HepG2 (cell line): ENCODE measurements around the gene CYP2A6. TPM values are rescaled to one million over a fixed set of nuclear protein-coding genes. Genes with fewer than 3 reads are reported as not detected.

Experiments used
- ARNTL ChIP-seq: sonication (generic); formaldehyde crosslinking; IDR thresholded peaks from 2 replicates; pipeline ENCODE4 v1.4.0; 2020; ENCODE audit warnings: mild to moderate bottlenecking, missing genetic modification reagents
- FOXA3 ChIP-seq: IDR thresholded peaks from 2 replicates; pipeline ENCODE4 v1.6.1; 2016; ENCODE audit warnings: missing genetic modification reagents, missing compliant biosample characterization
- ISX ChIP-seq: sonication (generic); formaldehyde crosslinking; conservative IDR thresholded peaks from 2 replicates; pipeline ENCODE4 v1.5.0; 2020; ENCODE audit warnings: missing genetic modification reagents
- JDP2 ChIP-seq: sonication (generic); formaldehyde crosslinking; IDR thresholded peaks from 2 replicates; pipeline ENCODE4 v1.8.1; 2022; ENCODE audit warnings: missing genetic modification reagents, borderline replicate concordance
- KMT2A ChIP-seq: sonication (generic); formaldehyde crosslinking; IDR thresholded peaks from 2 replicates; pipeline ENCODE4 v1.4.0; 2020; ENCODE audit warnings: missing genetic modification reagents
- MIER3 ChIP-seq: IDR thresholded peaks from 2 replicates; pipeline ENCODE4 v1.6.1; 2016; ENCODE audit warnings: missing compliant biosample characterization, borderline replicate concordance
- NFKBIZ ChIP-seq: IDR thresholded peaks from 2 replicates; pipeline ENCODE4 v1.6.1; 2018; ENCODE audit warnings: missing genetic modification reagents, missing compliant biosample characterization
- PAX8 ChIP-seq: sonication (generic); formaldehyde crosslinking; IDR thresholded peaks from 2 replicates; pipeline ENCODE4 v1.8.0; 2022; ENCODE audit warnings: mild to moderate bottlenecking, missing genetic modification reagents, borderline replicate concordance
- PCBP1 ChIP-seq: fragments of 200-400 bp; formaldehyde crosslinking; IDR thresholded peaks from 2 replicates; pipeline ENCODE4 v1.6.1; 2017; ENCODE audit warnings: mild to moderate bottlenecking, low read depth, low read length, borderline replicate concordance
- SIX4 ChIP-seq: sonication (generic); formaldehyde crosslinking; IDR thresholded peaks from 2 replicates; pipeline ENCODE4 v1.4.0; 2020; ENCODE audit warnings: missing genetic modification reagents
- SP1 ChIP-seq, 2 experiments: fragments of 450-650 bp in 1 of 2; sonication (generic) in 1 of 2; formaldehyde crosslinking in 1 of 2; IDR thresholded peaks; 2 replicates each; pipeline versions ENCODE4 v1.4.0 to v1.6.1; 2016 to 2020; ENCODE audit warnings: missing genetic modification reagents in 1 of 2
- ZNF44 ChIP-seq: sonication (generic); formaldehyde crosslinking; IDR thresholded peaks from 2 replicates; pipeline ENCODE4 v1.5.1; 2020; ENCODE audit warnings: mild to moderate bottlenecking, missing genetic modification reagents
- ZNF570 ChIP-seq: sonication (generic); formaldehyde crosslinking; IDR thresholded peaks from 2 replicates; pipeline ENCODE4 v1.4.0; 2020; ENCODE audit warnings: mild to moderate bottlenecking, missing genetic modification reagents, borderline replicate concordance
- ZNF761 ChIP-seq: sonication (generic); formaldehyde crosslinking; conservative IDR thresholded peaks from 2 replicates; pipeline ENCODE4 v1.4.0; 2020; ENCODE audit warnings: mild to moderate bottlenecking, missing genetic modification reagents
- ZNF879 ChIP-seq: sonication (generic); formaldehyde crosslinking; IDR thresholded peaks from 2 replicates; pipeline ENCODE4 v1.8.1; 2023; ENCODE audit warnings: missing genetic modification reagents
- polyA plus RNA-seq, 8 experiments: library from polyadenylated mRNA; depleted of rRNA in 3 of 8; stranded (reverse) in 7 of 8; unstranded in 1 of 8; fragments of >200 nt; fragmentation: Illumina TruSeq in 4 of 8; extraction: Trizol in 4 of 8; gene quantifications; 2 replicates each; pipeline versions ENCODE4 v1.2.1 to v1.2.3, GENCODE V29; 2011 to 2016; ENCODE audit warnings: low read depth in 4 of 8, missing spikeins in 1 of 8, mixed read lengths in 1 of 8; ENCODE audit not compliant: insufficient read depth in 1 of 8
- total RNA-seq, 5 experiments: library from RNA; depleted of rRNA; stranded (reverse); fragments of >200 nt; fragmentation: Illumina TruSeq; extraction: Trizol; gene quantifications; 2 replicates each; pipeline ENCODE4 v1.2.3, GENCODE V29; 2016; ENCODE audit warnings: low read depth in 1 of 5
- TF ChIP-seq, protein P1 (sequence below): sonication (generic); formaldehyde crosslinking; IDR thresholded peaks from 2 replicates; pipeline ENCODE4 v1.9.0; 2022; ENCODE audit warnings: low read depth, missing genetic modification reagents
- TF ChIP-seq, protein P2 (sequence below): IDR thresholded peaks from 2 replicates; pipeline ENCODE4 v1.6.1; 2016
- TF ChIP-seq, protein P3 (sequence below): sonication (generic); formaldehyde crosslinking; conservative IDR thresholded peaks from 2 replicates; pipeline ENCODE4 v1.4.0; 2020; ENCODE audit warnings: missing genetic modification reagents
- TF ChIP-seq, protein P4 (sequence below): sonication (generic); formaldehyde crosslinking; IDR thresholded peaks from 2 replicates; pipeline ENCODE4 v1.4.0; 2020; ENCODE audit warnings: missing genetic modification reagents
- TF ChIP-seq, protein P5 (sequence below): sonication (generic); formaldehyde crosslinking; IDR thresholded peaks from 2 replicates; pipeline ENCODE4 v1.4.0; 2020; ENCODE audit warnings: missing genetic modification reagents
- TF ChIP-seq, protein P6 (sequence below): sonication (generic); formaldehyde crosslinking; IDR thresholded peaks from 2 replicates; pipeline ENCODE4 v1.5.1; 2020; ENCODE audit warnings: missing genetic modification reagents, mild to moderate bottlenecking, borderline replicate concordance

The CYP2A6 gene
- total and polyA plus RNA-seq, 2 of the 13 experiments (the other 11 are each of a cell fraction or from before 2014, with no cell fraction given): not detected

DNA sequence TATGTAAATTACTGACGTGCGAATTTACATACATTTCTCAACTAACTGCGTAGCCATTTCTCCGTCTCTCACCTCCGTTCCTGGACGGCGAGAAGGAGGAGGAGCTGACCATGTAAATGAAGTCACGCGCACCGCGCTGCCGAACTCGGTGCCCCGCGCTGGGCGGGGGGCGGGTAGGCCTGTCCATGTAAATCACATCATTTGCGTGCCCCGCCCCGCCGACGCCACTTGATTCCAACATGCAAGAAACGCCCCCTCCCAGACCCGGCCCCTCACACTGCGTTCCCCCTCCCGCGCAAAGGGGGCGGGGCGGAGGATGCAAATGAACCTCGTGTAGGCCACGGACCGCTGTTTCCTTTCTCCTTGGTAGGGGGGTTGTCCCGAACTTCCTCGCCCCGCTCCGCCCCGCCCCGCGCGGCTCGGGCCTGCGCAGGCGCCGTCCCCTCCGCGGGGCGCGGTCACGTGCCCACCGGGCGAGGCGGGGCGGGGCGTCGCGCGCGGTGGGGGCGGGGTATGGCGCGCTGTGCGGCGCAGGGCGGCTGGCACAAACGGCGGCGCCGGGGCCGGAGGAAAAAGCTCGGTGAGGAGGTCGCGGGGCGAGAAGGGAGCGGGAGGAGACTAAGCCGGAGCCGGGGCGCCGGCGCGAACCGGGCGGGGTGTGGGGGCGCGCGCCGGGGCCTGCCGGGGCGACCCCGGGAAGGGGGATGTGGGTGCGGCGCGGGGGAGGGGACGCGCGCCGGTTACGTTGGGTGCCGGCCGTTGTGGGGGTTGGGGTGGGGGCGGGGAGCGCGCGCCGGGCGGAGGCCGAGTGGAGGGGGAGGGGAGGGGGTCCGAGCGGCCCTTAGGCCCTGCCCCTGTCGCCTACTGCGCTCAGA, 51.3 kb downstream of the CYP2A6 start, which contains the start of gene EGLN2 (continued):
- TF ChIP-seq, protein P1, sequence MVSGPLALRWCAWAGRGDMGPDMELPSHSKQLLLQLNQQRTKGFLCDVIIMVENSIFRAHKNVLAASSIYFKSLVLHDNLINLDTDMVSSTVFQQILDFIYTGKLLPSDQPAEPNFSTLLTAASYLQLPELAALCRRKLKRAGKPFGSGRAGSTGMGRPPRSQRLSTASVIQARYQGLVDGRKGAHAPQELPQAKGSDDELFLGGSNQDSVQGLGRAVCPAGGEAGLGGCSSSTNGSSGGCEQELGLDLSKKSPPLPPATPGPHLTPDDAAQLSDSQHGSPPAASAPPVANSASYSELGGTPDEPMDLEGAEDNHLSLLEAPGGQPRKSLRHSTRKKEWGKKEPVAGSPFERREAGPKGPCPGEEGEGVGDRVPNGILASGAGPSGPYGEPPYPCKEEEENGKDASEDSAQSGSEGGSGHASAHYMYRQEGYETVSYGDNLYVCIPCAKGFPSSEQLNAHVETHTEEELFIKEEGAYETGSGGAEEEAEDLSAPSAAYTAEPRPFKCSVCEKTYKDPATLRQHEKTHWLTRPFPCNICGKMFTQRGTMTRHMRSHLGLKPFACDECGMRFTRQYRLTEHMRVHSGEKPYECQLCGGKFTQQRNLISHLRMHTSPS (CRISPR knock-in tag): no peak
- TF ChIP-seq, protein P2, sequence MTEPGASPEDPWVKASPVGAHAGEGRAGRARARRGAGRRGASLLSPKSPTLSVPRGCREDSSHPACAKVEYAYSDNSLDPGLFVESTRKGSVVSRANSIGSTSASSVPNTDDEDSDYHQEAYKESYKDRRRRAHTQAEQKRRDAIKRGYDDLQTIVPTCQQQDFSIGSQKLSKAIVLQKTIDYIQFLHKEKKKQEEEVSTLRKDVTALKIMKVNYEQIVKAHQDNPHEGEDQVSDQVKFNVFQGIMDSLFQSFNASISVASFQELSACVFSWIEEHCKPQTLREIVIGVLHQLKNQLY (CRISPR knock-in tag): 0 out of 2 replicates have a peak, but pooled peaks have one; percentile 14
- TF ChIP-seq ZNF570 (CRISPR knock-in tag) (no peak), ZNF879 (no peak), NFKBIZ (CRISPR knock-in tag) (no peak), KMT2A (CRISPR knock-in tag) (no peak), ZNF44 (no peak), PAX8 (no peak), ZNF761 (CRISPR knock-in tag) (no peak), SIX4 (CRISPR knock-in tag) (no peak), ARNTL (CRISPR knock-in tag) (peak; percentile 59), ISX (CRISPR knock-in tag) (no peak), SP1 (IDR thresholded peaks at IDR 0.05) (no peak), SP1 (CRISPR knock-in tag; IDR thresholded peaks at IDR 0.05) (peak; percentile 89), FOXA3 (0 out of 2 replicates have a peak, but pooled peaks have one; percentile 21), PCBP1 (0 out of 2 replicates have a peak, but pooled peaks have one; percentile 50), JDP2 (CRISPR knock-in tag) (no peak), MIER3 (CRISPR knock-in tag) (no peak)
- TF ChIP-seq, protein P3, sequence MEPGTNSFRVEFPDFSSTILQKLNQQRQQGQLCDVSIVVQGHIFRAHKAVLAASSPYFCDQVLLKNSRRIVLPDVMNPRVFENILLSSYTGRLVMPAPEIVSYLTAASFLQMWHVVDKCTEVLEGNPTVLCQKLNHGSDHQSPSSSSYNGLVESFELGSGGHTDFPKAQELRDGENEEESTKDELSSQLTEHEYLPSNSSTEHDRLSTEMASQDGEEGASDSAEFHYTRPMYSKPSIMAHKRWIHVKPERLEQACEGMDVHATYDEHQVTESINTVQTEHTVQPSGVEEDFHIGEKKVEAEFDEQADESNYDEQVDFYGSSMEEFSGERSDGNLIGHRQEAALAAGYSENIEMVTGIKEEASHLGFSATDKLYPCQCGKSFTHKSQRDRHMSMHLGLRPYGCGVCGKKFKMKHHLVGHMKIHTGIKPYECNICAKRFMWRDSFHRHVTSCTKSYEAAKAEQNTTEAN (CRISPR knock-in tag): no peak
- TF ChIP-seq, protein P4, sequence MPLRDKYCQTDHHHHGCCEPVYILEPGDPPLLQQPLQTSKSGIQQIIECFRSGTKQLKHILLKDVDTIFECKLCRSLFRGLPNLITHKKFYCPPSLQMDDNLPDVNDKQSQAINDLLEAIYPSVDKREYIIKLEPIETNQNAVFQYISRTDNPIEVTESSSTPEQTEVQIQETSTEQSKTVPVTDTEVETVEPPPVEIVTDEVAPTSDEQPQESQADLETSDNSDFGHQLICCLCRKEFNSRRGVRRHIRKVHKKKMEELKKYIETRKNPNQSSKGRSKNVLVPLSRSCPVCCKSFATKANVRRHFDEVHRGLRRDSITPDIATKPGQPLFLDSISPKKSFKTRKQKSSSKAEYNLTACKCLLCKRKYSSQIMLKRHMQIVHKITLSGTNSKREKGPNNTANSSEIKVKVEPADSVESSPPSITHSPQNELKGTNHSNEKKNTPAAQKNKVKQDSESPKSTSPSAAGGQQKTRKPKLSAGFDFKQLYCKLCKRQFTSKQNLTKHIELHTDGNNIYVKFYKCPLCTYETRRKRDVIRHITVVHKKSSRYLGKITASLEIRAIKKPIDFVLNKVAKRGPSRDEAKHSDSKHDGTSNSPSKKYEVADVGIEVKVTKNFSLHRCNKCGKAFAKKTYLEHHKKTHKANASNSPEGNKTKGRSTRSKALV (CRISPR knock-in tag): no peak
- TF ChIP-seq, protein P5, sequence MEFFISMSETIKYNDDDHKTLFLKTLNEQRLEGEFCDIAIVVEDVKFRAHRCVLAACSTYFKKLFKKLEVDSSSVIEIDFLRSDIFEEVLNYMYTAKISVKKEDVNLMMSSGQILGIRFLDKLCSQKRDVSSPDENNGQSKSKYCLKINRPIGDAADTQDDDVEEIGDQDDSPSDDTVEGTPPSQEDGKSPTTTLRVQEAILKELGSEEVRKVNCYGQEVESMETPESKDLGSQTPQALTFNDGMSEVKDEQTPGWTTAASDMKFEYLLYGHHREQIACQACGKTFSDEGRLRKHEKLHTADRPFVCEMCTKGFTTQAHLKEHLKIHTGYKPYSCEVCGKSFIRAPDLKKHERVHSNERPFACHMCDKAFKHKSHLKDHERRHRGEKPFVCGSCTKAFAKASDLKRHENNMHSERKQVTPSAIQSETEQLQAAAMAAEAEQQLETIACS: no peak
- TF ChIP-seq, protein P6, sequence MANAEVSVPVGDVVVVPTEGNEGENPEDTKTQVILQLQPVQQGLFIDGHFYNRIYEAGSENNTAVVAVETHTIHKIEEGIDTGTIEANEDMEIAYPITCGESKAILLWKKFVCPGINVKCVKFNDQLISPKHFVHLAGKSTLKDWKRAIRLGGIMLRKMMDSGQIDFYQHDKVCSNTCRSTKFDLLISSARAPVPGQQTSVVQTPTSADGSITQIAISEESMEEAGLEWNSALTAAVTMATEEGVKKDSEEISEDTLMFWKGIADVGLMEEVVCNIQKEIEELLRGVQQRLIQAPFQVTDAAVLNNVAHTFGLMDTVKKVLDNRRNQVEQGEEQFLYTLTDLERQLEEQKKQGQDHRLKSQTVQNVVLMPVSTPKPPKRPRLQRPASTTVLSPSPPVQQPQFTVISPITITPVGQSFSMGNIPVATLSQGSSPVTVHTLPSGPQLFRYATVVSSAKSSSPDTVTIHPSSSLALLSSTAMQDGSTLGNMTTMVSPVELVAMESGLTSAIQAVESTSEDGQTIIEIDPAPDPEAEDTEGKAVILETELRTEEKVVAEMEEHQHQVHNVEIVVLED (CRISPR knock-in tag): no peak
